Stimulated activated CD4-positive, alpha-beta T cell treated with anti-CD3 and anti-CD28 coated beads, Interleukin-1b, Interleukin-23, amount 100 ng/mL, for 1 hour (primary cell): Measurements from ENCODE around the gene ATF1.
"Not testable (repeated sequence)": the region's sequence is repeated elsewhere in the genome, so short reads cannot be mapped to it uniquely, and the experiment has no call there.

Experiments used
- DNase-seq, 2 donors: peaks; one replicate each; pipeline ENCODE4 v3.0.0-alpha.2; 2020; ENCODE audit warnings: low read depth in 2 of 2

Gene ATF1

DNA sequence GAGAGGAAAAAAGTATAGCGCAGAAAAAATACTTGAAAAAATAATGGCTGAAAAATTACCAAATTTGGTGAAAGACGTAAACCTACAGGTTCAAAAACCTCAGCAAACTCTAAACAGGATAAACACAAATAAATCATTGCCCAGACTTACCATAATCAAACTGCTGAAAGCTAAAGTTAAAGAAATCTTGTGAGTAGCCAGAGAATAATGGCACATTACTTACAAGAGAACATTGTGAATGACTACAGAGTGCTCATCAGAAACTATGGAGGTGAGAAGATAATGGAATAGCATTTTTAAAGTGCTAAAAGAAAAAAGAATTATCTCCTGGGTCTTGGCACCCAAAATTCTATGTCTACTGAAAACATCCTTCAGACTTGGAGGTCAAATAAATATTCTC lies 36.0 kb downstream of the ATF1 start:
- DNase-seq = no peak

DNA sequence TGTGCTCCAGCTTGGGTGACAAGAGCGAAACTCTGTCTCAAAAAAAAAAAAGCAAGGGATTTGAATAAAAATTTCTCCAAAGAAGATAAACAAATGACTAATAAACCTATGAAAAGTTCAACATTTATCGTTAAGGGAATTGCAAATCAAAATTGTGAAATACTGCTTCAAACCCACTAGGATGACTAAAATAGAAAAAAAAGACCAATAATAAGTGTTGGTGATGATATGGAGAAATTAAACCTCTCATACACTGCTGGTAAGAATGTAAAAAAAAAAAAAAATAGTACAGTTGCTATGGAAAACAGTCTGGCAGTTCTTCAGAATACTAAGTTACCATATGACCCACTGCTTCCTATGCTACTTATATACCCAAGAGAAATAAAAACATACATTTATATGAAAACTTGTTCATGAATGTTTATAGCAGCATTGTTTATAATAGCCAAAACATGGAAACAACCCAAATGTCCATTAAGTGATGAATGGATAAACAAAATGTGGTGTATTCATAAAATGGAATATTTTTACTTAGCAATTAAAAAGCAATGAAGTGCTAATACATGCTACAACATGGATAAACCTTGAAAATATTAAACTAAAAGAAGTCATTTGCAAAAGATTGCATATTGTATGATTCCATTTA lies 39.5 kb downstream of the ATF1 start:
- DNase-seq = no peak

- DNase-seq = no peak
Observed at GRCh38 chr12:50806176-50806575, 42.3 kb downstream of the ATF1 start.

- not testable (repeated sequence) for DNase-seq
Observed at GRCh38 chr12:50809131-50809530, 45.2 kb downstream of the ATF1 start.

DNA sequence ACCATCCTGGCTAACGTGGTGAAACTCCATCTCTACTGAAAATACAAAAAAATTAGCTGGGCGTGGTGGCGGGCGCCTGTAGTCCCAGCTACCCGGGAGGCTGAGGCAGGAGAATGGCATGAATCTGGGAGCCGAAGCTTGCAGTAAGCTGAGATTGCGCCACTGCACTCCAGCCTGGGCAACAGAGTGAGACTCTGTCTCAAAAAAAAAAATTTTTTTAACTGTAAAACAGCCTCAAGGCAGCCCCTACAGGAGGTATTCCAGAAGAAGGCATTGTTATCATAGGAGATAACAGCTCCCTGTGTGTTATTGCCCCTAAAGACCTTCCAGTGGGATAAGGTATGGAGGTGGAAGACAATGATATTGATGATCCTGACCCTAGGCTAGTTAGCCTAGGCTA lies 51.0 kb downstream of the ATF1 start:
- not testable (repeated sequence) for DNase-seq

GRCh38 chr12:50820177-50820576 lies 56.3 kb downstream of the ATF1 start:
- DNase-seq = no peak

DNA sequence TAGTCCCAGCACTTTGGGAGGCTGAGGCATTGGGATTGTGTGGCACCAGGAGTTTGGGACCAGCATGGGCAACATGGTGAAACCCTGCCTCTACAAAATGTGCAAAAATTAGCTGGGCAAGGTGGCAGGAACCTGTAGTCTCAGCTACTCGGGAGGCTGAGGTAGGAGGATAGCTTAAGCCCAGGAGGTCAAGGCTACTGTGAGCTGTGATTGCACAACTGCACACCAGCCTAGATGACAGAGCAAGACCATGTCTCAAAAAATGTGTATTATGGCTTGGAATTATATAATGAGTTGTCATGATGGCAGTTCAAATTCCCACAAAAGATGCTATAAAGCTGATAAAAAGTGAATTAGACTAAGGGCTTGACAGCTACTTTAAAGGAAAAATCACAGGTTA lies 58.2 kb downstream of the ATF1 start:
- DNase-seq = no peak

DNA sequence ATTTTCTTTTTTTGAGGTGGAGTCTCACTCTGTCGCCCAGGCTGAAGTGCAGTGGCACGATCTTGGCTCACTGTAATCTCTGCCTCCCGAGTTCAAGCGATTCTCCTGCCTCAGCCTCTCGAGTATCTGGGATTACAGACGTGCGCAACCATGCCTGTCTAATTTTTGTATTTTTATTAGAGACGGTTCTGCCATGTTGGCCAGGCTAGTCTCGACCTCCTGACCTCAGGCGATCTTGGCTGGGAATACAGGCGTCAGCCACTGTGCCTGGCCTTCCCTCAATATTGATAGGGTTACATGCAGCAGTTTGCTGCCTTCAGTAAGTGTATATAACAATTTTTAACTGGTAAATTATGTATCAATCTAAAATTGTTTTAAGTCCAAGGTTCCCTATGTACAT lies 59.8 kb downstream of the ATF1 start:
- not testable (repeated sequence) for DNase-seq

DNA sequence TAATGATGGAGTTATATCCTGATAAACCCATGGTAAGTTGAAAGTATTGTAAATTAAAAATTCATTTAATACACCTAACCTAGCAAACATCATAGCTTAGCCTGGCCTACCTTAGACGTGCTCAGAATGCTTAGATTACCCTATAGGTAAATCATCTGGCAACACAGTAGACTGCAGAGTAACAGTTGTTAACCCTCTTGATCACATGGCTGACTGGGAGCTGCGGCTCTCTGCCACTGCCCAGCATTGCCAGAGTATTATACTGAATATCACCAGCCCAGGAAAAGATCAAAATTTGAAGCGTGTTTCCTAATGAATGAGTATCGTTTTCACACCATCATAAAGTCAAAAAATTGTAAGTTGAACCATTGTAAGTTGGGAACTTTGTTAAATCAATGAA lies 61.0 kb downstream of the ATF1 start:
- no peak for DNase-seq

GRCh38 chr12:50825372-50825838 lies 61.5 kb downstream of the ATF1 start:
- DNase-seq = no peak

- DNase-seq = no peak
Observed at GRCh38 chr12:50828121-50828520, 64.2 kb downstream of the ATF1 start.

DNA sequence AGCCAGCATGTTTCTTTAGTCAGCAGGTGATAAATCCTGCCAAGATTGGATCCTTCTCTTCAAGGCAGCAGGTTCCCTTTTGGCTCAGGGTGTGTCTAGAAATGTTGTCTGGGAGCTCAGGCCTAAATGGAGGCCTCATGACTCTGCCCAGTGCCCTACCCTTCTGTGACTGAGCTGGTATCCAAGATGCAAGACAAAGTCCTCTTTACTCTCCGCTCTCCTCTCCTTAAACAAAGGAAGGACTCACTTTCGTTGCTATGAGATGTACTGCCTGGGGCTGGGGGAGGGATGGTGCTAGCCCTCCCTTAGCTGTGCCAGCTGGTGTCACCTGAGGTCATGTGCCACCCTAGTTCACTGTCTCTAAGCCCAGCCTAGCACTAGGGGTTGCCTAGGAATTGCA lies 65.0 kb downstream of the ATF1 start:
- no peak for DNase-seq

GRCh38 chr12:50833801-50834200 lies 69.9 kb downstream of the ATF1 start:
- DNase-seq = not testable (repeated sequence)

DNA sequence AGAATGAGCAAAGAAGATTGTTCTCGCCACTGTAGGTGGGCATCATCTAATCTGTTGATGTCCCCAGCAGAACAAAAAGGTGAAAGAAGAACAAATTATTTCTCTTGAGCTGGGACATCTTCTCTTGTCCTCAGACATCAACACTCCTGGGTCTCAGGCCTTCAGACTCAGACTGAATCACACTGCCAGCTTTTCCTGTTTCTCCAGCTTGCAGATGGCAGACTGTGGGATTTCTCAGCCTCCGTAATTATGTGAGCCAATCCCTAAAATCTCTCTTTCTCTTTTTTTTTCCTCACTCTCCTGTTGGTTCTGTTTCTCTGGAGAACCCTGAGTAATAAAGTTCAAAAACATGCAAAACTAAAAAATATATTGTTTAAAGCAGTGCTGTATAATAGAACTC lies 75.1 kb downstream of the ATF1 start:
- DNase-seq = no peak

DNA sequence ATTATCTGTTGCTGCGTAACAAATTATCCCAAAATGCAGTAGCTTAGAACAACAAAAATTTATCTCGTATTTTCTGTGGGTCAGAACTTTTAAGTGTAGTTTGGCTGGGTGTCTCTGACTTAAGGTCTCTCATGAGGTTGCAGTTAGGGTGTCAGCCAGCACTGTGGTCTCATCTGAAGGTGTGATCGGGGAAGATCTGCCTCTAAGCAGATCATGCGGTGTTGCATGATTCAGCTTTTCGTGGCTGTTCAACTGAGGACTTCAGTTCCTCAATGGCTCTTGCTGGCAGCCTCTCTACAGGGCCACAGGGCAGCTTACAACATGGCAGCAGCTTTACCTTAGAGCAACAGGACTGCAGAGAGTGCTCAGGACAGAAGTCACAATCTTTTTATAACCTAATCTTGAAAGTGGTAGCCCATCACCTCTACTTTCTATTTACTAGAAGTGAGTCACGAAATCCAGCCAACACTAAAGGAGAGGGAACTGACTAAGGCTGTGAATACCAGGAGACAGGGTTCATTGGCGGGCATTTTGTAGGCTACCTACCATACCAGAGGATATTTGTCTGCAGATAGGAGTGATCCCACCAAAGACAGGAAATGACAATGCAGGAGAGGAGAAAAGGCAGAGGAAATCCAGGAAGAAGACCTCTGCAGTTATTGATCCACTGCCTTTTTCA lies 77.0 kb downstream of the ATF1 start:
- no peak for DNase-seq

- no peak for DNase-seq
Observed at GRCh38 chr12:50841716-50842531, 78.0 kb downstream of the ATF1 start.

DNA sequence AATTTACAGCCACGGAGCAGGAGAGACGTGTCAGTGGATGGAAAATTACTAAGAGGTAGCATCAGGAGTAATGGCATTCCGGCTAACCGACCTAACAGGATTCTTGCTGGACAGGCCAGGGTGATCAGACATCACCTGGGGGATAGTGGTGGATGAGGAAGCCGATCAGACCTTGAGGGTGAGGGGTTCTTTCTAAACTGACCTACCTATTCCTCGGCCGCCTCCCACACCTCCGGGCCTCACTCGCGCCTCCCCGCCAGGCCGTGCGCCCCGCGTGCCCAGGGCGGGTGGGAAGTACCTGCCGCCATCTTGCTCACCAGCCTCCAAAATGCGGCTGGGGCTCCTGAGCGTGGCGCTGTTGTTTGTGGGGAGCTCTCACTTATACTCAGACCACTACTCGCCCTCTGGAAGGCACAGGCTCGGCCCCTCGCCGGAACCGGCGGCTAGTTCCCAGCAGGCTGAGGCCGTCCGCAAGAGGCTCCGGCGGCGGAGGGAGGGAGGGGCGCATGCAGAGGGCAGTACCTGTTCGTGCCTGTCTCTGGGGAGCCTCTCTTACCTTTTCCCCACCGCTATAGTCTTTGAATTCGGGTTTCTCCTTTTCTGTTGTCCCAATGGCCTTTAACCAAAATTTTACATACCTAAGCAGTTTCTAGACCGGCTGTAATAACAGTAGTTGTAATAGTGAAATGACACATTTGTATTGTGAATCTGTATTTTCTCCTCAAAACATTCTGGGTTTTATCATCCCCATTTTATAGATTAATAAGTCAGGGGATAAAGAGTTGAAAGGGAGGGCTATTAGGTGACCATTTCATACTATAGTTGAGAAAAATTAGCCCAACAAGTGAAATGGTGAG lies 79.0 kb downstream of the ATF1 start, which contains the start of gene TMPRSS12:
Gene TMPRSS12 (plus strand): TSS at position 290 of the 857 bp plus-strand sequence. CDS start 39 bp downstream, at position 329.
- no peak for DNase-seq

DNA sequence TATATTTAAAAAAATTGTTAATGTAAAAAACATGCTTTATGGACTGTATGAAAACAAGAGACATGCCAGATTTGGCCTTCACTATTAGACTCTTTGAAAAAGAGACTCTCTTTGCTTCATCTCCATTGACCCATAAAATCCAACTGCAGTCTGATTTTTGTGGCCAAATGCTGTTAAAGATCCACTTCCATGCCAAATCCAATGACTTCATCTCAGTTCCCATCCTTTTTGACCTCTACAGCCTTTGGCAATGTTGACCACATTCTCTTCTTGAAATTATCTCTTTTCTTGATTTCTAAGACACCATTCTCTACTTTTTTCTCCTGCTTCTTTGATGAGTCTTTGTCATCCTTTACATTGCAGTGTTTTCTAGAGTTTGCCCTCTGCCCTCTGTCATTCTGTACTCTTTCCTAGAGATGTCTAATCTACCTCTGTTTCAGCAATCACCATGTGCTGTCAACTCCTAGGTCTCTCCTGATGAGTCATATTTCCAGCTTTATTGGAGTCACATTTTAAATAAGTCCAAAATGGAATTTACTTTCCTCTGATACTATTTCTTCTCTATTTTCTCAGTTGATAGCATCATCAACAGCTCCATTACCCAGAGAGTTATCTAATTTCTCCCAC lies 81.2 kb downstream of the ATF1 start:
- DNase-seq = no peak

DNA sequence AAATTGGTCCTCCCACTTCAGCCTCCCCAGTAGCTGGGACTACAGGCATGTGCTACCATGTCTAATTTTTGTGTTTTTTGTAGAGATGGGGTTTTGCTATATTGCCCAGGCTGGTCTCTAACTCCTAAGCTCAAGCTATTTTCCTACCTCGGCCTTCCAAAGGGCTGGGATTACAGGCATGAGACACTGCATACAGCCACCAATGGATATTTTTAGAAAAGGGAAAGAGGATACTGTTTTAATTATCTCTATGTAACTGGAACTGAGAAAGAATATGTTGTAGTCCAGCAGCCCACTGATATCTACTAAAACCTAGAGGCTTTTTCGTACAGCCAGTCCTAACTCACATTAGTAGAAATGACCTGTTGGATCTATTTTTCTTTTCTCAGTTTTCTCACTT lies 85.1 kb downstream of the ATF1 start:
- no peak for DNase-seq

GRCh38 chr12:50855218-50855617 lies 91.3 kb downstream of the ATF1 start:
- not testable (repeated sequence) for DNase-seq

DNA sequence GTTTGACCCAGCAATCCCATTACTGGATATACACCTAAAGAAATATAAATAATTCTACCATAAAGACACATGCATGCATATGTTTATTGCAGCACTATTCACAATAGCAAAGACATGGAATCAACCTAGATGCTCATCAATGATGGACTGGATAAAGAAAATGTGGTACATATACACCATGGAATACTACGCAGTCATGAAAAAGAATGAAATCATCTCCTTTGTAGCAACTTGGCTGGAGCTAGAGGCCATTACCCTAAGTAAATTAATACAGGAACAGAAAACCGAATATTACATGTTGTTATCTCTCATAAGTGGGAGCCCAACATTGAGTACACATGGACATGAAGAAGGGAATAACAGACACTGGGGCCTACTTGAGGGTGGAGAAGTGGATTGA lies 91.8 kb downstream of the ATF1 start:
- not testable (repeated sequence) for DNase-seq
